Stomach (tissue), 9 donors: ENCODE results near the gene UPK2. TPM values are rescaled to one million over a fixed set of nuclear protein-coding genes. Genes with fewer than 3 reads are reported as not detected.
"Not testable (repeated sequence)": the region's sequence is repeated elsewhere in the genome, so short reads cannot be mapped to it uniquely, and the experiment has no call there.

Experiments
- DNase-seq, 2 donors: peaks; one replicate each; pipeline versions ENCODE4 v3.0.0 to v3.0.0-alpha.2; 2013 to 2019
- H3K27ac ChIP-seq, 5 donors: fragments of 200-600 bp in 4 of 5; sonication (generic) in 4 of 5; one replicate each; pipeline ENCODE4 v1.5.1; 2013 to 2019; ENCODE audit warnings: mild to moderate bottlenecking in 1 of 5, moderate library complexity in 1 of 5
- H3K27me3 ChIP-seq, 3 donors: fragments of 200-600 bp; sonication (generic); one replicate each; pipeline ENCODE4 v1.5.1; 2017 to 2019; ENCODE audit warnings: mixed run types in 1 of 3
- H3K36me3 ChIP-seq, 4 donors: fragments of 200-600 bp; sonication (generic); 1 replicate in 3 of 4; 2 replicates in 1 of 4; pipeline ENCODE4 v1.5.1; 2016 to 2019
- H3K4me1 ChIP-seq, 4 donors: fragments of 200-600 bp; sonication (generic); one replicate each; pipeline ENCODE4 v1.5.1; 2016 to 2019
- H3K4me3 ChIP-seq, 4 donors: fragments of 200-600 bp; sonication (generic) in 3 of 4; one replicate each; pipeline ENCODE4 v1.5.1; 2016 to 2019; ENCODE audit warnings: mild to moderate bottlenecking in 1 of 4
- H3K9me3 ChIP-seq, 4 donors: fragments of 200-600 bp; sonication (generic); one replicate each; pipeline ENCODE4 v1.5.1; 2016 to 2019
- EP300 ChIP-seq: sonication (generic); formaldehyde crosslinking; IDR thresholded peaks from one replicate; pipeline ENCODE4 v1.6.1; 2017; ENCODE audit warnings: antibody characterized with exemption
- POLR2A ChIP-seq, 4 donors: fragments of 450-650 bp; IDR thresholded peaks; one replicate each; pipeline ENCODE4 v1.6.1; 2016; ENCODE audit warnings: antibody characterized with exemption in 4 of 4, control low read depth in 2 of 4, mild to moderate bottlenecking in 1 of 4, moderate library complexity in 1 of 4
- POLR2AphosphoS5 ChIP-seq, 3 donors: sonication (generic); formaldehyde crosslinking; IDR thresholded peaks; one replicate each; pipeline ENCODE4 v1.6.1; 2016; ENCODE audit warnings: antibody characterized with exemption in 3 of 3
- WGBS, 5 donors: extraction: QIAGEN DNeasy Blood & Tissue Kit in 3 of 5; methylation state at CpG; one replicate each; pipeline versions ENCODE4 v1.1.5 to v1.1.7; 2013 to 2018; 5-methylcytosine and 5-hydroxymethylcytosine counted together
- intact Hi-C: fragments of 100-400 bp; cut with DNase I; formaldehyde crosslinking; loops from one replicate; pipeline ENCODE4 v1.15.1; 2023; ENCODE audit warnings: low total_unique reads
- polyA plus RNA-seq, 3 donors: library from polyadenylated mRNA; stranded (reverse); fragments of 200-250 nt; gene quantifications; one replicate each; pipeline ENCODE4 v1.2.3, GENCODE V29; 2013
- total RNA-seq, 5 donors: library from RNA; depleted of rRNA; stranded (reverse); fragments of >200 nt; gene quantifications; one replicate each; pipeline versions ENCODE4 v1.1.0 to v1.2.3, GENCODE V29; 2014 to 2016
- TF ChIP-seq, protein P1 (sequence below), 7 experiments: fragments of 450-650 bp in 4 of 7; fragments of 200-600 bp in 3 of 7; sonication (generic) in 3 of 7; IDR thresholded peaks; one replicate each; pipeline ENCODE4 v1.5.1; 2016 to 2019; ENCODE audit warnings: antibody characterized with exemption in 7 of 7, control low read depth in 2 of 7, mild to moderate bottlenecking in 1 of 7
- donor health status: healthy with polysubstance abuse.
- donor health status: Bipolar disorder and iron deficiency.
- donor health status: healthy.

Gene UPK2
- total and polyA plus RNA-seq, 8 donors, result 0.50 TPM; not detected in 7

DNA sequence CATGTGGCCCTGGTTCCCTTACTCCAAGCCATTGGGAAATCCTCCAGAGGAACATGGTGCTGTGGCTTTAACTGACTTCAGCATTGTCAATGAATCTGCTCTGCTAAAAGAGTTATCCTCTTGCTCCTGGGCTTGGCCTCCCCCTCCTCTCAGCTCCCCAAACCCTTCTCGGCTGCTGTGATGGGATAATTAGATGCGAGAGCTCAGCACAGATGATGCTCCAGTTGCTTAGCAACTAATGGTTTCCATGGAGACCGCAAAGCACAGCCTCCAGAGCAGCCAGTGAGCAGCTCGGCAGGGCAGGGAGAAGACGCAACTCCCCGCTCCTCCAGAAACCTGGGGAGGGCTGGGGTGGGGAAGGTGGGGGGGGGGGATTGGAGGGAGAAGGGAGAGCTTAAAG lies 2.8 kb upstream of the UPK2 start:
- DNase-seq, result peak in 1 of 2 donors; percentile 82
- 18 to 37% (median 33%) methylated on average over 6 of the region's 6 CpGs for WGBS, 5 donors
- Histone ChIP-seq H3K27ac (no peak overlapping the region), H3K4me3 (no peak overlapping the region), H3K27me3 (peaks cover 0 to 25% (median 0%) of the 10 kb centered on the region in 3 donors), H3K36me3 (no peaks in the 10 kb centered on the region), H3K4me1 (no peaks in the 10 kb centered on the region), H3K9me3 (no peaks in the 10 kb centered on the region)
- intact Hi-C loops, result no loop called here
- TF ChIP-seq POLR2AphosphoS5 (IDR thresholded peaks at IDR 0.05), result no peak
- TF ChIP-seq EP300, result no peak
- TF ChIP-seq POLR2A (IDR thresholded peaks at IDR 0.05), result no peak
- TF ChIP-seq, protein P1, sequence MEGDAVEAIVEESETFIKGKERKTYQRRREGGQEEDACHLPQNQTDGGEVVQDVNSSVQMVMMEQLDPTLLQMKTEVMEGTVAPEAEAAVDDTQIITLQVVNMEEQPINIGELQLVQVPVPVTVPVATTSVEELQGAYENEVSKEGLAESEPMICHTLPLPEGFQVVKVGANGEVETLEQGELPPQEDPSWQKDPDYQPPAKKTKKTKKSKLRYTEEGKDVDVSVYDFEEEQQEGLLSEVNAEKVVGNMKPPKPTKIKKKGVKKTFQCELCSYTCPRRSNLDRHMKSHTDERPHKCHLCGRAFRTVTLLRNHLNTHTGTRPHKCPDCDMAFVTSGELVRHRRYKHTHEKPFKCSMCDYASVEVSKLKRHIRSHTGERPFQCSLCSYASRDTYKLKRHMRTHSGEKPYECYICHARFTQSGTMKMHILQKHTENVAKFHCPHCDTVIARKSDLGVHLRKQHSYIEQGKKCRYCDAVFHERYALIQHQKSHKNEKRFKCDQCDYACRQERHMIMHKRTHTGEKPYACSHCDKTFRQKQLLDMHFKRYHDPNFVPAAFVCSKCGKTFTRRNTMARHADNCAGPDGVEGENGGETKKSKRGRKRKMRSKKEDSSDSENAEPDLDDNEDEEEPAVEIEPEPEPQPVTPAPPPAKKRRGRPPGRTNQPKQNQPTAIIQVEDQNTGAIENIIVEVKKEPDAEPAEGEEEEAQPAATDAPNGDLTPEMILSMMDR (IDR thresholded peaks at IDR 0.05), result no peak

DNA sequence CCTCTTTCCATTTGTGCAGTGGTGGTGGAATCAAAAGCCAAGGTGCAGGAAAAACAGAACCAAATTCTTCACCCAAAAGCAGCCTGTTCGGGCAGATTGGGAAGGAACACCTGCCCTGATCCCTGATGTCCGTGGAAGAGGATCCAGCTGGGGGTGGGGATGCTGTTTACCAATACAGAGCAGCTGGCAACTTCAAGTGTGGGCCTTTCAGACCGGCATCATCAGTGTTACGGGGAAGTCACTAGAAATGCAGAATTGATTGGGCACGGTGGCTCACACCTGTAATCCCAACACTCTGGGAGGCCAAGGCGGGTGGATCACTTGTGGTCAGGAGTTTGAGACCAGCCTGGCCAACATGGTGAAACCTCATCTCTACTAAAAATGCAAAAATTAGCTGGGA lies 2.1 kb upstream of the UPK2 start:
- intact Hi-C loops, result not testable (repeated sequence)
- WGBS, 5 donors, result 58 to 81% (median 69%) methylated on average over 5 to 6 of the region's 6 CpGs

DNA sequence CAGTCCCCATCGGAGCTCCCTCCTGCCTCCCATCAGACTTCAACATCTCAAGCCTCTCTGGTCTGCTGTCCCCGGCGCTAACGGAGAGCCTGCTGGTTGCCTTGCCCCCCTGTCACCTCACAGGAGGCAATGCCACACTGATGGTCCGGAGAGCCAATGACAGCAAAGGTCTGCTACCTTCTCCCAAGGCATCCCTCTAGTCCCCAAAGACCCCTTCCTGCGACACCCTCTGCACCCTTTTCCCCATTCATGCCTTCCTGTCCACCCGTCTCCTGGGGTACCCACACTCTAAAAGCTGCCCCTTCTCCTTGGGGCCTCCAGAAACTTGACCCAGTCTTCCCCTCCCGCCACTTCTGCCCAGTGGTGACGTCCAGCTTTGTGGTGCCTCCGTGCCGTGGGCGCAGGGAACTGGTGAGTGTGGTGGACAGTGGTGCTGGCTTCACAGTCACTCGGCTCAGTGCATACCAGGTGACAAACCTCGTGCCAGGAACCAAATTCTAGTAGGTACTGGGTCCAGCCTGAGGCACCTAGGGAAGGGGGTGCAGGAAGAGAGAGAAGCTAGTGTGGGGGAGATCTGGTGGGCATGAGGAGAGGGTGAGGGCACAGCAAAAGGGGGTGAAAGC lies 860 bp downstream of the UPK2 start:
- intact Hi-C loops, result loop anchor here (5.0 kb wide), 1 partner anchor 265 kb away; no protein-coding TSS in a partner anchor
- peaks cover 0 to 5% (median 0%) of the 10 kb centered on the region in 4 donors for H3K4me1 ChIP-seq
- 50 to 56% (median 54%) methylated on average over 13 to 14 of the region's 14 CpGs for WGBS, 5 donors

More for the DNA sequence above, 2.1 kb upstream of the UPK2 start:
- not testable (repeated sequence) for H3K36me3 ChIP-seq, H3K4me1 ChIP-seq, H3K27ac ChIP-seq, H3K4me3 ChIP-seq, H3K9me3 ChIP-seq, DNase-seq
- H3K27me3 ChIP-seq, result peaks cover 0 to 25% (median 0%) of the 10 kb centered on the region in 3 donors

DNA sequence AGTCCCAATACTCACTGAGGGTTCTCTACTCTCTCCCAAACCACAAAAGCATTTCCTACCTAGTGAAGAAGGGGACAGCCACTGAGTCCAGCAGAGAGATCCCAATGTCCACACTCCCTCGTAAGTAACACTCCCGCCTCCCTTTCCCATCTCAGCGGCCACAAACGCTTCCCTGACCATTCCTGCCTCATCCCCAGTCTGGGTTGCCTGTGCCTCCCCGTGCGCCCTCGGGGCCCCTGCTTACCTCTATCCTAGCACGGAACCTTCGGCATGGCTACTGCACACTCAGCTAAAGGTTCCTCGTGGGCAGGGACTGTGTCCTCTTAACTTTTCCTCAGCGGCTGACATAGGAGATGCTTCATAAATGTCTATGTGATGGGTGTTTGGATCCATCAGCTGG lies 1.5 kb downstream of the UPK2 start:
- Histone ChIP-seq H3K27ac (no peak overlapping the region), H3K27me3 (peaks cover 0 to 20% (median 0%) of the 10 kb centered on the region in 3 donors), H3K9me3 (no peaks in the 10 kb centered on the region), H3K4me1 (peaks cover 0 to 5% (median 0%) of the 10 kb centered on the region in 4 donors), H3K4me3 (no peak overlapping the region), H3K36me3 (no peaks in the 10 kb centered on the region)
- WGBS, 5 donors, result 76 to 87% (median 81%) methylated on average over 11 of the region's 11 CpGs
- TF ChIP-seq, protein P1 (IDR thresholded peaks at IDR 0.05), result no peak
- no peak for TF ChIP-seq POLR2AphosphoS5 (IDR thresholded peaks at IDR 0.05)
- no peak for TF ChIP-seq EP300
- TF ChIP-seq POLR2A (IDR thresholded peaks at IDR 0.05), result no peak
- intact Hi-C loops, result loop anchor here (5.0 kb wide), 1 partner anchor 265 kb away; no protein-coding TSS in a partner anchor
- no peak for DNase-seq

More for the DNA sequence above, 860 bp downstream of the UPK2 start:
- DNase-seq, result no peak
- Histone ChIP-seq H3K4me3 (no peak overlapping the region), H3K36me3 (no peaks in the 10 kb centered on the region), H3K27me3 (peaks cover 0 to 20% (median 0%) of the 10 kb centered on the region in 3 donors), H3K27ac (no peak overlapping the region), H3K9me3 (no peaks in the 10 kb centered on the region)
- TF ChIP-seq, protein P1 (IDR thresholded peaks at IDR 0.05), result peak in 1 of 7 experiments; percentile 47
- no peak for TF ChIP-seq POLR2A (IDR thresholded peaks at IDR 0.05)

DNA sequence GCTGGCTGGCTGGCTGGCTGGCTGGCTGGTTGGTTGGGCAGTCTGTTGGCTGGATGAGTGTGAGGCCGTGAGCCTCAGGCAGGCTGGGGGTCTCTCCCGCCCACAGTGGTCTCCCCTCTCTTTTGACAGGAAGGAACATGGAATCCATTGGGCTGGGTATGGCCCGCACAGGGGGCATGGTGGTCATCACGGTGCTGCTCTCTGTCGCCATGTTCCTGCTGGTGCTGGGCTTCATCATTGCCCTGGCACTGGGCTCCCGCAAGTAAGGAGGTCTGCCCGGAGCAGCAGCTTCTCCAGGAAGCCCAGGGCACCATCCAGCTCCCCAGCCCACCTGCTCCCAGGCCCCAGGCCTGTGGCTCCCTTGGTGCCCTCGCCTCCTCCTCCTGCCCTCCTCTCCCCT lies 1.9 kb downstream of the UPK2 start:
- no peak for DNase-seq
- H3K27me3 ChIP-seq, result peaks cover 0 to 20% (median 0%) of the 10 kb centered on the region in 3 donors
- intact Hi-C loops, result loop anchor here (5.0 kb wide), 1 partner anchor 266 kb away; no protein-coding TSS in a partner anchor
- peaks cover 0 to 5% (median 0%) of the 10 kb centered on the region in 4 donors for H3K4me1 ChIP-seq
- no peak overlapping the region for H3K4me3 ChIP-seq
- WGBS, 5 donors, result 88 to 99% (median 91%) methylated on average over 6 to 8 of the region's 8 CpGs
- no peaks in the 10 kb centered on the region for H3K36me3 ChIP-seq
- no peak overlapping the region for H3K27ac ChIP-seq
- H3K9me3 ChIP-seq, result no peaks in the 10 kb centered on the region
- no peak for TF ChIP-seq POLR2A (IDR thresholded peaks at IDR 0.05)
- TF ChIP-seq EP300, result no peak
- TF ChIP-seq POLR2AphosphoS5 (IDR thresholded peaks at IDR 0.05), result no peak
- TF ChIP-seq, protein P1 (IDR thresholded peaks at IDR 0.05), result no peak
